Measurements from ENCODE around the gene RCOR1.
A peak's percentile ranks its signal among the peaks of the same experiment; 100 is the strongest.

RCOR1 gene

GRCh38 chr14:102779084-102779462 lies 186.6 kb downstream of the RCOR1 start:
- peak in 1 of 2 experiments; percentile 31 for DNase-seq

GRCh38 chr14:102779574-102780315 lies 187.3 kb downstream of the RCOR1 start:
- peak in 1 of 2 experiments; percentile 22 for DNase-seq
